ENCODE data around the gene SREK1.

GRCh38 chr5:66186108-66186507, 42.0 kb downstream of the SREK1 start:
- TF ChIP-seq CTCF (IDR thresholded peaks at IDR 0.05; ENCODE audit: low read depth, low read length) (no peak), MAX (IDR thresholded peaks at IDR 0.05; ENCODE audit: low read depth, low read length) (no peak)

Data from NB4 (cell line).